ENCODE results near the gene ZNF468.
A peak's percentile ranks its signal among the peaks of the same experiment; 100 is the strongest.
"Not testable (repeated sequence)": the region's sequence is repeated elsewhere in the genome, so short reads cannot be mapped to it uniquely, and the experiment has no call there.

The ZNF468 gene

GRCh38 chr19:52823676-52824075 is 33.7 kb downstream of the ZNF468 start:
- DNase-seq, result no peak

DNA sequence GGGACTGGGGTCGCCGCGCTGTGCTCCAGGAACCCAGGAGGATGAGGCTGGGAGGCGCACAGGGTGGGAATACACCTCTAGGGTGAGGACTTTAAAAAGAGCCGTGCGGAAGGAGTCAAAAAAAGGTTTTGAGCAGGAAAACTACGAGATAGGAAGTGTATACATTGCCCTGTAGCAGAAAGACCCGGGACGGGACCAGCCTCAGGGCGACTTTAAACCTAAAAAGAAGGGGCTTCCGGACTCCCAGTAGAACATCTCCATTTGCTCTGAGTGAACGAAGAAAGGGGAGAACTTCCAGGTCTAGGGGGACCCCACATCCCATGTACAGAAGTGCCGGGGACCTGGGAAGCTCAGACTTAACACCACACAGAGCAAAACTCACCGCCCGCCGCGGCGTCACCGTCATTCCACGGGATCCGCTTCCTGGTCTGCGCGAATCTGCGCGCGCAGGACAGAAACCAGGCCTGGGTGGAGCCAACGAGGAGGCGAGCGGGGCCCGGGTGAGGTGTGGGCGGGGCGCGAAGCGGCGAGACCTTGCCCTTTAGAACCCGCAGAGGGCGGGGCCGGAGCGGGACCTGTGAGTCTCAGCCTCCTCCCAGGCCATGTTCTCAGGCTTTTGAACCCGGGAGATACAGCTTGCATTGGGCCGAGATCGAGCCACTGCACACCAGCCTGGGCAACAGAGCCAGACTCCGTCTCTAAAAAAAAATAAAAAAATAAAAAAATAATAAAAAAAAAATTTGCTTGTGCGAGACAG is 36.0 kb downstream of the ZNF468 start, which contains the start of gene ZNF28:
ZNF28 (minus strand) TSS at position 430 of the 757 bp plus-strand sequence. CDS start 3,675 bp downstream, outside the sequence.
- DNase-seq, result peak; percentile 68

- peak; percentile 25 for DNase-seq
These were observed 36.8 kb downstream of the ZNF468 start for GRCh38 chr19:52820472-52821203.

DNA sequence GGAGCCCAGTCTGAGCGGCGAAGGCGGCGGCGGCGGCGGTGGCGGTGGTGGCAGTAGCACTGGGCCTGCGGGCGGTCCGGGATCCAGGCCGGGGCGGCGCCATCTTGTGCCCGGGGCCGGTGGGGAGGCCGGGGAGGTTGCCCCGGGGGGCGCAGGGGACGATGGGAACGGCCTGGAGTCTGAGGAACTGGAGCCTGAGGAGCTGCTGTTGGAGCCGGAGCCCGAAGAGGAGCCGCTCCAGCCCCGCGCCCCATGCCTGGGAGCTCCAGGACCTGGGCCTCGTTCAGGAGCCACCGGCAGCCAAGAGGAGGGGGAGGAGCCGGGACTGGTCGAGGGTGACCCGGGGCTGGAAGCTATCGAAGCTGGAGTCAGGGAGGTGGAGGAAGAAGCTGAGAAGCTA is 47.6 kb downstream of the ZNF468 start:
- no peak for DNase-seq

DNA sequence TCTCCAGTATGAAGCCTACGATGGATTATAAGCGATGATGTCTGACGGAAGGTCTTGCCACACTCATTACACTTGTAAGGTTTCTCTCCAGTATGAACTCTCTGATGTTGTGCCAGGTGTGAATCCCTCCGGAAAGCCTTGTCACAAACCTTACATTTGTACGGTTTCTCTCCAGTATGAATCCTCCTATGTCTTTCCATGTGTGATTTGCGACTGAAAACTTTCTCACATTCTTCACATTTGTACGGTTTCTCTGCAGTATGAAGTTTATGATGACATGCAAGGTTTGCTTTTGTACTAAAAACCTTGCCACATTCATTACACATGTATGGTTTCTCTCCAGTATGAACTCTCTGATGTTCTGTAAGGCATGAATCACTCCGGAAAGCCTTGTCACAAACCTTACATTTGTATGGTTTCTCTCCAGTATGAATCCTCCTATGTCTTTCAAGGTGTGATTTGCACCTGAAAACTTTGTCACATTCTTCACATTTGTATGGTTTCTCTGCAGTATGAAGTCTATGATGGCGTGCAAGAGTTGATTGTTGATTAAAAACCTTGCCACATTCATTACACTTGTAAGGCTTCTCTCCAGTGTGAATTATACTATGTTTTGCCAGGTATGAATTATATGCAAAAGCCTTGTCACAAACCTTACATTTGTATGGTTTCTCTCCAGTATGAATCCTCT is 57.3 kb downstream of the ZNF468 start:
- DNase-seq, result not testable (repeated sequence)

DNA sequence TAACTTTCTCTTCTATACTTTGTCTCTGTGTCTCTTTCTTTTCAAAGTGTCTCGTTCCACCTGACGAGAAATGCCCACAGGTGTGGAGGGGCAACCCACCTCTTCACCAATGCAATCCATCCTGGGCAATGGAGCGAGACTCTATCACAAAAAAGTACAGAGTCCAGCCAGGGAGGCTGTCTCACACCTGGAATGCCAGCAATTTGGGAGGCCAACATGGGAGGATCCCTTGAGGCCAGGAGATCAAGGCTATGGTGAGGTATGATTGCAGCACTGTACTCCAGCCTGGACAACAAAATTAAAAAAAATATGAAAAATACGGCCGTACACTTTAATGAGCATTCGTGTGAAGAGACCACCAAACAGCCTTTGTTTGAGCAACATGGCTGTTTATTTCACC is 68.0 kb downstream of the ZNF468 start:
- no peak for DNase-seq
